Measurements from ENCODE around the gene TMEM175.

The TMEM175 gene

DNA sequence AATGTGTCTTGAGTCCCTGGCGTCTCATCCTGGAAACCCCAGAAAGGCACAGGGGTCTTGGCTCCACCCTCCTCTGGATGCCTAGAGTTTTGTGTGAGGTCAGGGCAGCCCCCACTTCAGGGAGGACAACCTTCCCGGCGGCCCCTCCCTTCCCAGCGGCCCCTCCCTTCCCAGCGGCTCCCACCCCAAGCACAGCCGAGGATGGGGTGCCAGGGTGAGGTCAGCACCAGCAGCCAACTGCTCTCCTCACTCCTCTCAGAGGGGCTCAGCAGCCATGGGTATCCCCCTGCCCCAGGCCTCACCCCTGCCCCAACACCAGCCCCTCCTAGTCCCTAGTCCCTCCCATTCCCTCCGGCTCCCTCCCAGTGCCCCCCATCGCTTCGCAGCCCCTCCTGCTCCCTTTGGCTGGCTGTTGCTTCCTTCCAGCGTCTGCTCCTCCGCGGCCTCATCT, 23.7 kb downstream of the TMEM175 start:
- TF ChIP-seq, protein P1, sequence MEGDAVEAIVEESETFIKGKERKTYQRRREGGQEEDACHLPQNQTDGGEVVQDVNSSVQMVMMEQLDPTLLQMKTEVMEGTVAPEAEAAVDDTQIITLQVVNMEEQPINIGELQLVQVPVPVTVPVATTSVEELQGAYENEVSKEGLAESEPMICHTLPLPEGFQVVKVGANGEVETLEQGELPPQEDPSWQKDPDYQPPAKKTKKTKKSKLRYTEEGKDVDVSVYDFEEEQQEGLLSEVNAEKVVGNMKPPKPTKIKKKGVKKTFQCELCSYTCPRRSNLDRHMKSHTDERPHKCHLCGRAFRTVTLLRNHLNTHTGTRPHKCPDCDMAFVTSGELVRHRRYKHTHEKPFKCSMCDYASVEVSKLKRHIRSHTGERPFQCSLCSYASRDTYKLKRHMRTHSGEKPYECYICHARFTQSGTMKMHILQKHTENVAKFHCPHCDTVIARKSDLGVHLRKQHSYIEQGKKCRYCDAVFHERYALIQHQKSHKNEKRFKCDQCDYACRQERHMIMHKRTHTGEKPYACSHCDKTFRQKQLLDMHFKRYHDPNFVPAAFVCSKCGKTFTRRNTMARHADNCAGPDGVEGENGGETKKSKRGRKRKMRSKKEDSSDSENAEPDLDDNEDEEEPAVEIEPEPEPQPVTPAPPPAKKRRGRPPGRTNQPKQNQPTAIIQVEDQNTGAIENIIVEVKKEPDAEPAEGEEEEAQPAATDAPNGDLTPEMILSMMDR (IDR thresholded peaks at IDR 0.05; ENCODE audit: low read depth, low read length, missing control alignments) = no peak
- no peak for DNase-seq (ENCODE audit: low read depth)
- H3K4me3 ChIP-seq (ENCODE audit: low read depth, low read length) = no peak overlapping the region

DNA sequence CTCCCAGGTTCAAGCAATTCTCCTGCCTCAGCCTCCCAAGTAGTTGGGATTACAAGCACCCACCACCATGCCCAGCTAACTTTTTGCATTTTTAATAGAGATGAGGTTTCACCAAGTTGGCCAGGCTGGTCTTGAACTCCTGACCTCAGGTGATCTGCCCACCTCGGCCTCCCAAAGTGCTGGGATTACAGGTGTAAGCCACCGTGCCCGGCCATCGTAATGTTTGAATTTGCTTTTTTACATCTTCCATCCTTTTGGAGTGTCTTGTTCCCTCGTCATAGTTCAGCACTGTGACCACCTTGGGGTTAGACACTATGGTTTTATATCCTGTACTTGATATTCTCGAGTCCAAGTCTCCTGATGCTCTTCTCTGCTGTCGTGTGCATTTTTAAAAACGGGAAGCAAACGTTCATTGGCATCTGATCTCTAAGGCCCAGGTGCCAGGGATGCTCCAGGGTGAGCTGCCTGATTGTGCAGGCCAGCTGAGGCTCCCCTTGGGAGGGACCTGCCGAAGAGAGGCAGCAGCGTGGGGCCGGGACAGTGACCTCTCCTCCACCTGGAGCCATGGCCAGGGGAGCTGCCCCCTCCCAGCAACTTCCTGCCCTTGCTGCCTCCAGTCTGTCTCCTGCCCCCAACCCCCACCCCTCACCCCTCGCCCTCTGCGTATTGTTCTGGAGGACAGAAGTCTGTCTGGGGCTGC, 24.4 kb downstream of the TMEM175 start:
- TF ChIP-seq, protein P1 (IDR thresholded peaks at IDR 0.05; ENCODE audit: low read depth, low read length, missing control alignments) = no peak
- H3K4me3 ChIP-seq (ENCODE audit: low read depth, low read length) = no peak overlapping the region
- no peak for DNase-seq (ENCODE audit: low read depth)

DNA sequence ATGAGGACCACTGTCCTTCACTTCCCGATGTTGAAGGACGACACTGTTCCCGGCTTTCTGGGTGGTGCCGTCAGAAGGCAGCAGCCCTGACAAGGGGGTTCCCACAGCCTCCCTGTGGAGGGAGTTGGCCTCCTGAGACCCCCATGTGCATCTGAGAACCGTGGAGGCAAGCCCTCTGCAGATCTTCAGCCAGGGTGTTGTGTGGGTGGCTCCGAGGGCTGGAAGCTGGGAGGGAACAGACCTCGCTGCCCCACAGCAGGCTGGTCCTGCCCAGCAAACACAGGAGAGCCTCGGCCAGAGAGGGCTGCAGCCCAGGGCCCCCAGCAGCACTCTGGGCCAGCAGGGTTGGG, 24.9 kb downstream of the TMEM175 start:
- no peak overlapping the region for H3K4me3 ChIP-seq (ENCODE audit: low read depth, low read length)
- TF ChIP-seq, protein P1 (IDR thresholded peaks at IDR 0.05; ENCODE audit: low read depth, low read length, missing control alignments) = no peak
- no peak for DNase-seq (ENCODE audit: low read depth)

DNA sequence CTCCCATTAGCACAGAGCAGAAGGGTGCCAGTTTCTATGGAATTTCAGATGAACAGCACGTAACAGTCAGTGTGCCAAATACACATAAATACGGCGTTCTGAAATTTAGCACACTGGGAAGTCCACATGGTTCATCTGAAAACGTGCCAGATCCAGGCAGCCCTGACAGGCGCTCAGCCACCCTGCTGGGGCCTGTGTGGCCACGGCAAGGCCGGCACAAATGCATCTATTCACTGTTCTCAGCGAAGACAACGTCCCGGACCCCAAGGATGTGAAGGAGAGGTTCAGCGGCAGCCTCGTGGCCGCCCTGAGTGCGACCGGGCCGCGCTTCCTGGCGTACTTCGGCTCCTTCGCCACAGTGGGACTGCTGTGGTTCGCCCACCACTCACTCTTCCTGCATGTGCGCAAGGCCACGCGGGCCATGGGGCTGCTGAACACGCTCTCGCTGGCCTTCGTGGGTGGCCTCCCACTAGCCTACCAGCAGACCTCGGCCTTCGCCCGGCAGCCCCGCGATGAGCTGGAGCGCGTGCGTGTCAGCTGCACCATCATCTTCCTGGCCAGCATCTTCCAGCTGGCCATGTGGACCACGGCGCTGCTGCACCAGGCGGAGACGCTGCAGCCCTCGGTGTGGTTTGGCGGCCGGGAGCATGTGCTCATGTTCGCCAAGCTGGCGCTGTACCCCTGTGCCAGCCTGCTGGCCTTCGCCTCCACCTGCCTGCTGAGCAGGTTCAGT, 25.5 kb downstream of the TMEM175 start:
- no peak for DNase-seq (ENCODE audit: low read depth)
- no peak overlapping the region for H3K4me3 ChIP-seq (ENCODE audit: low read depth, low read length)
- TF ChIP-seq, protein P1 (IDR thresholded peaks at IDR 0.05; ENCODE audit: low read depth, low read length, missing control alignments) = no peak

DNA sequence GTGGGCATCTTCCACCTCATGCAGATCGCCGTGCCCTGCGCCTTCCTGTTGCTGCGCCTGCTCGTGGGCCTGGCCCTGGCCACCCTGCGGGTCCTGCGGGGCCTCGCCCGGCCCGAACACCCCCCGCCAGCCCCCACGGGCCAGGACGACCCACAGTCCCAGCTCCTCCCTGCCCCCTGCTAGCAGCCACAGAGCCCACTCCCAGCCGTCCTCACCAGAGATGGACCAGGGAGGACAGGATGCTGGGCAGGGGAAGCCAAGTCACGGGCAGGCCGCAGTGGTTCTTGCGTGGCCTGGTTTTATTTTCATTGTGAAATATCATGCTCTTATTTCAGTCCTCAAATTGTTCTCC, 26.0 kb downstream of the TMEM175 start:
- DNase-seq (ENCODE audit: low read depth) = no peak
- H3K4me3 ChIP-seq (ENCODE audit: low read depth, low read length) = no peak overlapping the region
- TF ChIP-seq, protein P1 (IDR thresholded peaks at IDR 0.05; ENCODE audit: low read depth, low read length, missing control alignments) = no peak

DNA sequence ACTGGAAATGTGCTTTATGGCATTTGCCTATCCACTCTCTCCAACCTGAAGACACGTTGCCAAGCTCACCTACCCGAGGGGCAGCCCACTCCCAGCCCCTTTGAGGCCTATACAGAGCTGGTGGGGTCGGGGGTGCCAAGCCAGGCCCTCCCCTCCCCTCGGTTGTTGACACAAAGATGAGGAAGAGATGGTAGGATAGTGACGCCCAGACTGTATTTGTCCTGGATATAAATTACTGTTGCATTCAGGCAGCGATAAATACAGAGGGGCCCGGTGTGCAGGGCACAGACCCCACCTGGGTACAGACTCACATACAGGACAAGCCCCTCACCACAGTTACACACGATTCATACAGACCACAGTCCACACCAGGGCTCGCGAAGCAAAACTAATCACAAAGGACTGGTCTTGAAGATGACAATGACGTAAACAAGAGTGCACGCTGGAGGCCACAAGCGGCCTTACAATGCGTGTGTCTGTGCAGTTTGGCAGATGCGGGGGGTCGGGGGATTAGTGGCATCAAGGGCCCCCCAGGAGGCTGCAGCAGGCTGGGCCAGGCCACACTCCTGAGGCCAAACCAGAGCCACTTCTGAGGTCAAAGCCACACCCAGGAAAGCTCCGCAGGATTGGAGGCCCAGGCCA, 26.6 kb downstream of the TMEM175 start:
- no peak overlapping the region for H3K4me3 ChIP-seq (ENCODE audit: low read depth, low read length)
- TF ChIP-seq, protein P1 (IDR thresholded peaks at IDR 0.05; ENCODE audit: low read depth, low read length, missing control alignments) = no peak
- DNase-seq (ENCODE audit: low read depth) = no peak
